ENCODE data around the gene IGF1.
A peak's percentile ranks its signal among the peaks of the same experiment; 100 is the strongest.

Gene IGF1

DNA sequence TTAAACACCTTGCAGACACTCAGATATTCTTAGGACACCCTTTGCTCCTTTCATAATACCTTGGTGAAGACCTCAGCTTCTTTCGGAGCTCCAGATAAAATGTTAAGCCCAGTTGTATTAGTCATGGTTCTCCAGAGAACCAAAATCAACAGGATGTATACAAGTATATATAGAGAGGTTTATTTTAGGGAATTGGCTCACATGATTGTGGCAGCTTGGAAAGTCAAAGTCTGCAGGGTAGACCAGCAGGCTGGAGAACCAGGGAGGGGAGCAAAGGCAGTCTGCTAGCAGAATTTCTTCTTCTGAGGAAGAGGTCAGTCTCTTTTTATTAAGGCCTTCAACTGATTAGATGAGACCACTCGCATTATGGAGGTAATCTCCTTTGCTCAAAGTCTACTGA is 6.9 kb upstream of the IGF1 start:
- DNase-seq, result no peak

- DNase-seq, result no peak
Measured at GRCh38 chr12:102486153-102486552, 5.8 kb upstream of the IGF1 start.

DNA sequence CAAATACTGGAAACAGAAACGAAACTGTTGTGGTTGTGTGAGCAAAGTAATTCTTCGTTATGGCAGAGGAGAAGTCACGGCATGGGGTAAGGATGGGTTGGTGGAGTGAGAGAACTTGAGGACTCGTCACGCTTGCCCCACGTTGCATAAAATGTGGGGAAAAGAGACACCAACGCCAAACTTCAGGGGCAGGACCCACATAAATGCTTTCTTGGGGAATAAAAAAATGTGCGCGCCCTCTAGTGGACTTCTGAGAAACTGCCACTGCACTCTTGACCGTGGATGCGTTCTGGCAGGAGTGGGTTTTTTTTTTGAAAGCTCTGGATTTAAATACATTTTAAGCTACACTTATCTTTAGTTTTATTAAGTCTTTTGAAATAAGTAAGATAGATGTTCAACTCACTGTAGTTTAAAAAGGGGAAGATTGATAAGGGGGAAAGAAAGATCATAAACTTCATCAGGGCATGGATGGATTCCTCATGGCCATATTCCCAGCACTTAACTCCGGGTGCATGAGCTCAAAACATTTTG is 4.1 kb upstream of the IGF1 start:
- peak; percentile 9 for DNase-seq

GRCh38 chr12:102484017-102484416 is 3.7 kb upstream of the IGF1 start:
- DNase-seq, result no peak

DNA sequence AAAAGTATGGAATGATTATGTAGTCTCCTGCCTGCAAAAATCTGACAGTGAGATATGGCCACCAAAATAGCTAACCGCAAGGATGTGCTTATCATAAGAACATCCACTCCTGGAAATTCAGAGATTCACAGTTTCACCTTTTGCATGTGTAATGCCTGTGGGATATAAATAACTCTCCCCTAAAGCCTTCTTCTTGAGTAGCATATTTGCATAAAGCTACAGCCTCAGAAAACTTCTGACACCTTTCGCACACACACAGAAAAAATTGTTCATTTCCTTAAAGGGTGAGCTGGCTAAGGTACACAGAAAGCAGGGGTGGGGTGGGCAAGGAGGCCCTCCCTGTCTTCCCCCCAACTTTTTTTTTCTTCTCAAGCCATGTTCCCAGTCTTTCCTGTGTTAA is 3.1 kb upstream of the IGF1 start:
- no peak for DNase-seq

DNA sequence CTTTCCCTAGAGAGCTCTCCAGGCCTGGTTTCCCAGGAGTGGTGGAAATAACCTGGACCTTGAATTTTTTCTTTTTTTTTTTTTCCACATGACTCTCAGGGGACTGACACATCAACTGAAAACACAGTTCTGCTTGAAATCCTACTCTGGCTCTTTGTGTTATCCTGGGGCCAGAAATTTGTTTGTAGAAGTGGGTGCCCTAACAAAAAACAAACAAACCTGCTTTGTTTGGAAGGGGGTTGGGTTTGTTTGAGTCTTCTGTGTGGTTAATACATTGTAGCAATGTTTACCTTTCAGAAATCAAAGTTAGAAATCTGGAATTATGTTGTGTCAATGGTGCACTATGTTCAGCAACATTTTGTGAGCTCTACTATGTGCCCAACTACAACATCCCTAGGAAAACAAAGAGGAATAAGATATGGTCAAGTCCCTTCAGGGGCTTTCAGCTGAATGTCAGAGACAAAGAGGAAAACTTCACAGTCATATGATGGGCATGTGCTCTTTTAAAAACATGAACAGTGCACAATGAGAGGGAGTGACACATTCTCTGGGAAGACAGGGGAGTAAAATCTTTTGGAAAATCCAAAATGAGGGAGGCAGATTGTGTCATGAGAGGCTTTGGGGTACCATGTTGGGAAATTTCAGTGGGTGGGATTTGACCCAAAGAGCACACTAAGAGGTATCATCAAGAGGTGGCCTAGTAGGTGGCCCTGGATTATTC is 1.5 kb upstream of the IGF1 start:
- DNase-seq, result no peak

- DNase-seq, result no peak
Measured at GRCh38 chr12:102479939-102480338, 424 bp downstream of the IGF1 start.

DNA sequence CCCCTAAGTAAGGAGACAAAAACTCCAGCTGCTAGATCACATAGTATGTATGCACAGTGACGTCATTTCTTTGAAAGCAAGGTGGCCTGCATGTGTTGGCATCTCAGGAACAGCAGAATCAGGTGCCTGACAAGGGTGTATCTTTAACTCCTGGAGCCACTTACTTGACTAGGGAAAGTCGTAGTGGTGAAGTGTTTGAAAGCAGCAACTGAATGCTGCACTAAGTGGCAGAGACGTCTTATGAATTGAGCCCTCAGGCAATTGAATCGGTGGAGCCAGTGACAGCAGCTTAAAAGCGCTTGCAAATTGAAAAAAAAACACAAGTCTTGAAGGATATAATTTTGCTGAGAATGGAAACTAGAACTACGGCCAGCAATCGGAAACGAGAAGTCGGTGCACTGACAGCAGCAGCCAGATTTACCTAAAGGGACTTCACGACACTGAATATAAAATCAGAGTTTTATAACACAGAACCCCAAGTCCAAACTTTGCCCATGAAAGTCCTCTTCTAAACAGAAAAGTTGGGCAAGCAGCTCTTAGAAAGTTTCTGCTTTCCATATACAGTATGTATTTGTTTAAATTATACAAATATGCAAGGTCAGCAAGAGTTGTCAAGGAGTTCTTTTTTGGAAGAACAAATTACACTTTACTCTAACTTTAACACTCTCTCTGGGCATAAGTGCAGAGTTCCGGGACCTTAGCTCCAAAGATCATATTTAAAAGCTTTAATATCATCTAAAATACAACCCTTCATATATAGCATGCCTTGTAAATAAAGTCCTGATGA is 1.1 kb downstream of the IGF1 start:
- DNase-seq, result peak; percentile 30

- DNase-seq, result no peak
Measured at GRCh38 chr12:102478405-102479098, 1.8 kb downstream of the IGF1 start.

GRCh38 chr12:102475355-102475754 is 5.0 kb downstream of the IGF1 start:
- no peak for DNase-seq

DNA sequence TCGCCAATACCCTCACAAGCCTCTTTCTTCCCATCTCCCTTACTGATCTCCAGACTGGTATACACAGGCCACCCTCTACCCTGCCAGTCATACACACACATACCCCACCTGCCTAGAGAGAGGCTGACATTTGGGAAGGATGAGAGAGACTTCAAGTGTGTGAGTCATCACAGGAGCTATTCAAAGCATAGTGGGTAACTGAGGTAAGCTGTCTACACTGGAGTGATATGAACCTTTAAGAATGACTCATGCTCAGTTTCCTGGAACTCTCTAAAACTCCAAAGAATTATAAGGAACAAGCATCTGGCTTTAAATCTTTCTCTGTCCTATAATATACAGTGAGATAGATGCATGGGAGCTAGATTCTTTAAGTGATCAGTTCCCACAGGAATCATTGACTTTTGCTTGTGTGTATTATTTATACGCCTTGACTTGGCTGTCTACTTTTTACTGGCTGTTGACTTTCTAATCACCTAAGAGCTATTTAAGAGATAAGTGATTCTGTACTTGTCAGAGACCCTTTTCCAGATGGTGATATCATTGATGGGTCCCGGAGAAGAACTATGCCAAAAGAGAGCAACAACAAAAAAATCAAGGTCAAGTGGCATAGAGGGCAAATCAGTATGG is 5.8 kb downstream of the IGF1 start:
- peak; percentile 5 for DNase-seq

DNA sequence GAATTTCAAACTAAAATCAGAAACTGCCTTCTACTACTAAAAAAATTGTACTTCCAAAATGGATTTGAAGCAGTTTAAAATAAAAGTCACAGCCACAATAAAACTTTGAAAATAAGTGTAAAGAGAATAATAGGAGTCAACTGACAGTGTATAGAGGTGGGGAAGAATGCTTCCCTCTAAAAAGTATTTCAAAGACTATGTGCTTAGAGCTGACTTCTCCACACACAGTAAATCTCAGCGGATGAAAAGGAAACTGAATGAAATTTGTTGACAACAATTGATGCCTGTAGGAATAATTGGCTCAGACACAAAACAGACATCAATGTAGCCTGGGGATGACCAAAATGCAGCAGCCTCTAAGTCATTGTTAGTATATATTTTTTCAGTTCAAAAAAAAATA is 7.9 kb downstream of the IGF1 start:
- no peak for DNase-seq

- DNase-seq, result no peak
Measured at GRCh38 chr12:102471556-102471955, 8.8 kb downstream of the IGF1 start.

DNA sequence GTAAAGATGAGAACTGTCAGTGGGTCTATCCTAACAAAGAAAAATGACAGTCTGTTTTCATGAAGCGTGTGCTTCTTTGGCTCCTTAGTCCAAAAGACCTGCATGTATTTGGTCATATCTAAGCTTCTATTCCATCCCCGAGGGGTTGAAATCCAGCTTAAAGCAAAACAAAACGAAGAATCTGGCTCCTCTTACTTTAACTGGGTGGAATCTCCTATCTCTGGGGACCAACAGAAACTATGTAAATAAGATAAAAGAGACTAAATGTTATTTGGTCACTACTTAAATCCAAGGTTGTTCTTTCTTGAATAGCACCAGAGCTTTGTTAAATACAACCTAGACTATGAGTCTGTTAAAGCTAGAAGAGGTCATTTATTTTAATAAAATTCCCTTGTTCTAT is 9.4 kb downstream of the IGF1 start:
- no peak for DNase-seq

GRCh38 chr12:102468261-102468915 is 12.0 kb downstream of the IGF1 start:
- DNase-seq, result peak; percentile 89

DNA sequence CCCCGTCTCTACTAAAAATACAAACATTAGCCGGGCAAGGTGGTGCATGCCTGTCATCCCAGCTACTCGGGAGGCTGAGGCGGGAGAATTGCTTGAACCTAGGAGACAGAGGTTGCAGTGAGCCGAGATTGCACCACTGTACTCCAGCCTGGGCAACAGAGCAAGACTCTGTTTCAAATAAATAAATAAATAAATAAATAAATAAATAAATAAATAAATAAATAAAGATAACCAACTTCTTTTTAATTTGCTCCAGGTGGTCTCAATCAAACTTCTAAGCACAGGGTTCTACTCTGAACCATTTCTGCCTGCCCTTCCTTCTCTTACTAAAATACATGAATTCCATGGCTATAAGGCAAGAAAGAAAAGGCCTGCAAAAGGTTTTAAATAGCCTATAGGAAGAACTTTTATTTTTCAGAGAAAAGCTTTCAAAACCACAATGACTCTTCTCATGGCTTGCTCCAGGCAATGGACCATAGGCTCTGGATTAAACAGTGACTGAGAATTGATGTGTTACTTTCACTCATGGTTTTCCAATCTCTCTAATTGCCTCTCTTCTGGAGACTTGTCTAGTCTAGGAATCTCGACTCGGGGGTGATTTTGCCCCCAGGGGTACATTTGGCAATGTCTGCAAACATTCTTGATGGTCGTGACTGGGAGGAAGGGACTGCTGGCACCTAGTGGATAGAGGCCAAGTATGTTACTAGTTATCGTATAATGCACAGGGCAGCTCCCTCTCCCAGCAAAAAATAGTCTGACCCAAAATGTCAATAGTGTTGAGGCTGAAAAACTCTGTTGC is 14.4 kb downstream of the IGF1 start:
- no peak for DNase-seq

- DNase-seq, result no peak
Measured at GRCh38 chr12:102463659-102464249, 16.6 kb downstream of the IGF1 start.

GRCh38 chr12:102462795-102463465 is 17.4 kb downstream of the IGF1 start:
- no peak for DNase-seq

DNA sequence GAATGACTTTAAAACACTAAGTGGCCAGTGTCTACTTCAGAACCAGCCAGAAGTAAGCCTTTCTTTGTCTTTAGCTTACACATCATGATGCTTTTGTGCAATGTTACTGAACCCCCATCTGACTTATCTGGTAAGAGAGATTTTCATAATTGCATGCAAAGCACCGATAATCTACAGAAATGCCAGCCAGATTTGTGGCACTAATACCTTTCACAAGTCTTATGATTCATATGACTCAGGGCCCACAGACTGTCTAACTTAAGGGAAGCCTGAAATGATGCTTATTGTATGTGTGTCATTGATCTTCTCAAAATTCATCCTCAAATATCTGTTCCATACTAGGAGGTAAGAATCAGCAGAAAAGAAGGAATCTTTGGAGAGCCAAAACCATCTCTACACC is 18.0 kb downstream of the IGF1 start:
- DNase-seq, result no peak

DNA sequence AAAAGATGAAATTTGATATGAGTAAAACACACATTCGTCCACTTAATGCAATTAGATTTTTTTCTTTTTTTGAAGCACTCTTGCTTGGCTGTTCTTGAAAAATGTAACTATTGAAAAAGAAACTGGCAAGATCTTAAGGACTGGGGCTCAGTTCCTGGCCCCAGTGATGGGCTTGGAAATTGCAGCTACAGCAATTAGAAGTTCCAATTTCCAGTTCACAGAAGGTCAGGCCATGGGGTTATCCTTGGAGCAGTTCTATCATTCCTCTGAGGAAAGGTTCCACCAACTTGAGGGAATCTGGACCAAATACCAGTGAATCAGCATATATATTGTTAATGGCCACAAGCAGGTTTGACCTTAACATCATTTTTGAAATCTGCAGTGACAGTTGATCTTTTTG is 18.9 kb downstream of the IGF1 start:
- DNase-seq, result no peak

DNA sequence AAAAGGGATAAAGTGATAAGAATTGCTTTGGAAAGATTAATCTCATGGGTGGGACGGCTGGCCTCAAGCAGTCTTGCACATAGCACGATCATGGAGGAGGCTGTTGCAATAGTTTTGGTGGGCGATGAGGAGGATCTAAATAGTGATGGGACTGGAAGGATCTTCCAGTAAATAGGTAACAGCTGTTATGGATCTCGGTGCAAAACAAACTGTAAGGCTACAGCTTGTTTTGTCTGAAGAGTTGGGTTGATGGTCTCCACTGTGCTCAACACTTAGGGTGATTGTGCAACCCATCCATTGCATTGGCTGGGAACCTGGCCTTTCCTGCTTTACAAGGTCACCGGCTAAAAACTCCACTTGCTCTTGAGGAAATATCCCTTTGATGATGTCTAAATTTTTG is 21.0 kb downstream of the IGF1 start:
- DNase-seq, result no peak

All from DMS79 treated with DMSO at 0.1 percent for 48 hours (cell line).